H1 (cell line): Measurements from ENCODE around the gene CPNE5. TPM values are rescaled to one million over a fixed set of nuclear protein-coding genes. Genes with fewer than 3 reads are reported as not detected.

Experiments
- CTCF ChIA-PET: fragments of 300-600 bp; sonication (Branson Sonifier 250); formaldehyde crosslinking; loops from one replicate; lab custom pipeline; 2021; ENCODE audit not compliant: partially characterized antibody; lab: Charles Lee
- POLR2A ChIA-PET: fragments of 300-600 bp; sonication (Branson Sonifier 250); formaldehyde crosslinking; loops from one replicate; lab custom pipeline; 2021; ENCODE audit warnings: inconsistent platforms; ENCODE audit not compliant: partially characterized antibody; lab: Charles Lee
- DNase-seq, 2 experiments: peaks; one replicate each; pipeline versions ENCODE4 v3.0.0 to v3.0.0-alpha.2; 2010 to 2022; ENCODE audit warnings: low spot score in 2 of 2, low read depth in 1 of 2, mixed read lengths in 1 of 2
- FAIRE-seq: peaks from 2 replicates; lab custom pipeline; 2011; peaks lifted over from hg19 to GRCh38; lab: Jason Lieb, UNC
- H2AFZ ChIP-seq: 2 replicates; pipeline ENCODE4 v1.8.1; 2012; ENCODE audit warnings: low read length, inconsistent platforms
- H2AK5ac ChIP-seq: 2 replicates; pipeline ENCODE4 v1.6.1; 2013; ENCODE audit warnings: low read depth, low read length
- H2BK120ac ChIP-seq: replicated peaks from 2 replicates; pipeline ENCODE3; 2013; ENCODE audit warnings: low read depth, low read length, inconsistent platforms
- H2BK12ac ChIP-seq: 2 replicates; pipeline ENCODE4 v1.6.1; 2013; ENCODE audit warnings: low read depth, low read length
- H2BK15ac ChIP-seq: 2 replicates; pipeline ENCODE4 v1.6.1; 2013; ENCODE audit warnings: low read length
- H2BK20ac ChIP-seq: 2 replicates; pipeline ENCODE4 v1.6.1; 2013; ENCODE audit warnings: low read length
- H2BK5ac ChIP-seq: 2 replicates; pipeline ENCODE4 v1.6.1; 2013; ENCODE audit warnings: low read depth, low read length
- H3K14ac ChIP-seq: 2 replicates; pipeline ENCODE4 v1.6.1; 2013; ENCODE audit warnings: inconsistent platforms; ENCODE audit not compliant: insufficient read length
- H3K18ac ChIP-seq: 2 replicates; pipeline ENCODE4 v1.6.1; 2013; ENCODE audit warnings: low read length; ENCODE audit errors: extremely low read depth
- H3K23ac ChIP-seq: 2 replicates; pipeline ENCODE4 v1.6.1; 2013; ENCODE audit warnings: inconsistent platforms; ENCODE audit not compliant: insufficient read length
- H3K23me2 ChIP-seq: 2 replicates; pipeline ENCODE4 v1.6.1; 2013; ENCODE audit warnings: low read depth, low read length
- H3K27ac ChIP-seq: 2 replicates; pipeline ENCODE4 v1.6.1; 2011; ENCODE audit warnings: low read depth, low read length, inconsistent platforms
- H3K27me3 ChIP-seq, 4 experiments: replicated peaks in 1 of 4; 1 replicate in 1 of 4; 2 replicates in 3 of 4; pipeline versions ENCODE4 v1.6.1 to v1.8.1; 2011 to 2013; ENCODE audit warnings: low read length in 3 of 4, mild to moderate bottlenecking in 3 of 4, inconsistent platforms in 2 of 4, mixed read lengths in 2 of 4, moderate library complexity in 1 of 4; ENCODE audit not compliant: control insufficient read depth in 3 of 4, insufficient read depth in 3 of 4; ENCODE audit errors: extremely low read depth in 1 of 4
- H3K36me3 ChIP-seq, 4 experiments: 2 replicates each; pipeline versions ENCODE4 v1.6.1 to v1.8.1; 2011 to 2013; ENCODE audit warnings: mild to moderate bottlenecking in 4 of 4, low read length in 3 of 4, moderate library complexity in 2 of 4, control low read depth in 1 of 4, inconsistent platforms in 1 of 4; ENCODE audit not compliant: insufficient read depth in 4 of 4, control insufficient read depth in 2 of 4
- H3K4ac ChIP-seq: replicated peaks from 2 replicates; pipeline ENCODE3; 2013; ENCODE audit warnings: low read length, low read depth, mixed read lengths, inconsistent platforms; ENCODE audit not compliant: insufficient read length
- H3K4me1 ChIP-seq, 4 experiments: replicated peaks in 1 of 4; 1 replicate in 1 of 4; 2 replicates in 3 of 4; pipeline versions ENCODE4 v1.6.1 to v1.8.1; 2011 to 2013; ENCODE audit warnings: low read length in 3 of 4, inconsistent platforms in 2 of 4, mixed read lengths in 1 of 4; ENCODE audit not compliant: insufficient read depth in 4 of 4, control insufficient read depth in 3 of 4
- H3K4me2 ChIP-seq, 2 experiments: 2 replicates each; pipeline versions ENCODE4 v1.6.1 to v1.8.1; 2011 to 2013; ENCODE audit warnings: low read depth in 2 of 2, low read length in 2 of 2, control low read depth in 1 of 2, inconsistent platforms in 1 of 2, mild to moderate bottlenecking in 1 of 2; ENCODE audit not compliant: insufficient read depth in 1 of 2
- H3K4me3 ChIP-seq, 4 experiments: fragments of 200-600, 300-600 bp in 1 of 4; sonication (generic), shearing (Covaris generic), sonication (Bioruptor Twin) in 1 of 4; 2 replicates each; pipeline versions ENCODE4 v1.5.1 to v1.8.1; 2011 to 2016; ENCODE audit warnings: low read length in 4 of 4, low read depth in 3 of 4, control low read depth in 2 of 4, inconsistent platforms in 2 of 4, mild to moderate bottlenecking in 2 of 4, mixed read lengths in 1 of 4, moderate library complexity in 1 of 4; ENCODE audit not compliant: insufficient read depth in 2 of 4; ENCODE audit errors: extremely low read depth in 1 of 4
- H3K56ac ChIP-seq: replicated peaks from 2 replicates; pipeline ENCODE3; 2013; ENCODE audit warnings: low read depth, mild to moderate bottlenecking, mixed read lengths, low read length, inconsistent platforms; ENCODE audit not compliant: insufficient read length
- H3K79me1 ChIP-seq: 2 replicates; pipeline ENCODE4 v1.6.1; 2013; ENCODE audit warnings: low read depth, low read length, control low read depth
- H3K79me2 ChIP-seq, 2 experiments: 2 replicates each; pipeline versions ENCODE4 v1.6.1 to v1.8.1; 2012 to 2013; ENCODE audit warnings: low read length in 2 of 2, mild to moderate bottlenecking in 2 of 2, inconsistent platforms in 1 of 2; ENCODE audit not compliant: insufficient read depth in 2 of 2, control insufficient read depth in 1 of 2
- H3K9ac ChIP-seq, 4 experiments: replicated peaks in 1 of 4; 1 replicate in 1 of 4; 2 replicates in 3 of 4; pipeline versions ENCODE4 v1.6.1 to v1.8.1; 2011 to 2013; ENCODE audit warnings: low read depth in 3 of 4, low read length in 3 of 4, control low read depth in 2 of 4, mild to moderate bottlenecking in 2 of 4, moderate library complexity in 2 of 4, inconsistent platforms in 1 of 4; ENCODE audit errors: extremely low read depth in 1 of 4
- H3K9me3 ChIP-seq, 2 experiments: 2 replicates each; pipeline versions ENCODE4 v1.6.1 to v1.8.1; 2012 to 2013; ENCODE audit warnings: mild to moderate bottlenecking in 2 of 2, moderate library complexity in 2 of 2, control low read depth in 1 of 2, inconsistent platforms in 1 of 2, low read depth in 1 of 2, low read length in 1 of 2, mixed read lengths in 1 of 2; ENCODE audit not compliant: insufficient read depth in 2 of 2
- H4K20me1 ChIP-seq, 2 experiments: replicated peaks in 1 of 2; 2 replicates each; pipeline versions ENCODE3 to v1.8.1; 2011 to 2013; ENCODE audit warnings: inconsistent platforms in 2 of 2, low read length in 2 of 2, mild to moderate bottlenecking in 1 of 2; ENCODE audit not compliant: insufficient read depth in 2 of 2, control insufficient read depth in 1 of 2
- H4K5ac ChIP-seq: 2 replicates; pipeline ENCODE4 v1.6.1; 2013; ENCODE audit warnings: low read length, low read depth, mixed read lengths, inconsistent platforms; ENCODE audit not compliant: insufficient read length
- H4K8ac ChIP-seq: 2 replicates; pipeline ENCODE4 v1.8.0; 2013; ENCODE audit warnings: mild to moderate bottlenecking, moderate library complexity, low read length, inconsistent platforms; ENCODE audit not compliant: insufficient read depth; ENCODE audit errors: extremely low read depth
- H4K91ac ChIP-seq: replicated peaks from 2 replicates; pipeline ENCODE3; 2013; ENCODE audit warnings: low read length, mixed read lengths, inconsistent platforms; ENCODE audit not compliant: insufficient read length
- EGR1 ChIP-seq: IDR thresholded peaks from 2 replicates; pipeline ENCODE4 v1.6.1; 2011; ENCODE audit warnings: low read depth, low read length, borderline replicate concordance
- SIX5 ChIP-seq: IDR thresholded peaks from 2 replicates; pipeline ENCODE4 v1.6.1; 2011; ENCODE audit warnings: mild to moderate bottlenecking, low read depth, low read length
- SP2 ChIP-seq: IDR thresholded peaks from 2 replicates; pipeline ENCODE4 v1.6.1; 2012; ENCODE audit warnings: mild to moderate bottlenecking, low read length, inconsistent platforms
- WGBS, 2 experiments: shearing (Covaris generic) in 1 of 2; methylation state at CpG; one replicate each; pipeline versions ENCODE4 v1.1.6 to v1.1.7; 2013 to 2015; ENCODE audit warnings: low lambda C conversion rate in 2 of 2, mixed read lengths in 2 of 2, inconsistent platforms in 1 of 2, low coverage in 1 of 2, missing lambda C conversion rate in 1 of 2; ENCODE audit not compliant: insufficient replicate concordance in 2 of 2, insufficient coverage in 1 of 2, insufficient read length in 1 of 2; ENCODE audit errors: extremely low coverage in 1 of 2, missing lambda C conversion rate in 1 of 2; 5-methylcytosine and 5-hydroxymethylcytosine counted together
- polyA plus RNA-seq, 7 experiments: library from polyadenylated mRNA; depleted of rRNA in 3 of 7; stranded (reverse) in 5 of 7; unstranded in 2 of 7; fragments of >200 nt in 5 of 7; fragments of 200-250 nt in 2 of 7; gene quantifications; 1 replicate in 5 of 7; 2 replicates in 1 of 7; 4 replicates in 1 of 7; pipeline versions ENCODE4 v1.2.1 to v1.2.3, GENCODE V29; 2011 to 2013; ENCODE audit warnings: missing spikeins in 2 of 7, mixed read lengths in 2 of 7
- total RNA-seq: library from RNA; stranded (reverse); fragmentation: NEBNext Ultra II Directional; extraction: Animal tissue kit (Norgen Biotek cat#: 25700); gene quantifications from 2 replicates; pipeline ENCODE4 v1.2.1, GENCODE V29; 2021
- TF ChIP-seq, protein P1 (sequence below): IDR thresholded peaks from 2 replicates; pipeline ENCODE4 v1.6.1; 2012; ENCODE audit warnings: inconsistent platforms

Gene CPNE5
- total and polyA plus RNA-seq, 2 of the 8 experiments (the other 6 are each of a cell fraction or from before 2014, with no cell fraction given), result 0.88 to 1.8 TPM

DNA sequence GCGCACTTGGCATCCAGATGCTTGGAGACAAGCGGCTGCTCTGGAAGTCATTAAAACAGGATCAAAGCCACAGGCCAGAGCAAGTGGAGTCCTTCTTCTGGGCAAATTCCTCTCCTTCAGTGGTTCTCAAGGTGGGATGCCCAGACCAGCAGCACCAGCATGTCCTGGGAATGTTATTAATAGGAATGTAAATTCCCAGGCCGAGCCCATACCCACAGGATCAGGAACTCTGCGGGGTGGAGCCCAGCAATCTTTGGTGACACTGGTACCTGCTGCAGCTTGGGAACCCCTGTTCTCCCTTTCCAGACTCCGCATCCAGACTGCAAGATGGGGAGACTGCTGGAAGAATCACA lies 44.6 kb downstream of the CPNE5 start:
- Histone ChIP-seq H3K9me3 (no peaks in the 10 kb centered on the region), H3K36me3 (no peaks in the 10 kb centered on the region), H3K4me3 (no peak overlapping the region), H2BK12ac (0 out of 2 replicates have a peak overlapping the region, but pooled peaks have one; percentile 7), H4K20me1 (no peaks in the 10 kb centered on the region), H3K4ac (no peak overlapping the region), H2BK120ac (no peak overlapping the region), H3K79me1 (no peaks in the 10 kb centered on the region), H4K91ac (peak overlapping the region; percentile 17), H3K14ac (no peak overlapping the region), H2BK5ac (no peak overlapping the region), H3K56ac (no peak overlapping the region), H4K5ac (no peak overlapping the region), H3K23me2 (no peaks in the 10 kb centered on the region), H3K9ac (no peak overlapping the region; a peak in 1 of 7 replicates), H3K27ac (no peak overlapping the region), H3K23ac (no peak overlapping the region), H2AK5ac (no peak overlapping the region), H2BK20ac (0 out of 2 replicates have a peak overlapping the region, but pooled peaks have one; percentile 32), H4K8ac (no peak overlapping the region), H3K4me1 (peaks cover 0 to 31% (median 20%) of the 10 kb centered on the region in 4 experiments; a peak in 6 of 7 replicates), H3K27me3 (no peaks in the 10 kb centered on the region), H3K4me2 (peak overlapping the region in 1 of 2 experiments; percentile 53; a peak in 1 of 4 replicates), H3K79me2 (no peaks in the 10 kb centered on the region), H2AFZ (no peak overlapping the region), H3K18ac (no peak overlapping the region), H2BK15ac (0 out of 2 replicates have a peak overlapping the region, but pooled peaks have one; percentile 95)
- WGBS, 2 experiments, result 93% methylated on average over 5 of the region's 5 CpGs; no CpG with 5 or more reads in 1 of the 2 experiments
- ChIA-PET CTCF (interaction anchor here (1.1 to 11.6 kb wide), 5 partner anchors 13 to 55 kb away, joined by 3 to 114 read pairs (median 79); no protein-coding TSS in a partner anchor), POLR2A (interaction anchor here (1.1 to 4.1 kb wide), 2 partner anchors 15 kb away, joined by 4 to 15 read pairs; no protein-coding TSS in a partner anchor)
- no peak for DNase-seq
- FAIRE-seq, result no peak
- TF ChIP-seq SP2, result no peak
- no peak for TF ChIP-seq EGR1
- TF ChIP-seq, protein P1, sequence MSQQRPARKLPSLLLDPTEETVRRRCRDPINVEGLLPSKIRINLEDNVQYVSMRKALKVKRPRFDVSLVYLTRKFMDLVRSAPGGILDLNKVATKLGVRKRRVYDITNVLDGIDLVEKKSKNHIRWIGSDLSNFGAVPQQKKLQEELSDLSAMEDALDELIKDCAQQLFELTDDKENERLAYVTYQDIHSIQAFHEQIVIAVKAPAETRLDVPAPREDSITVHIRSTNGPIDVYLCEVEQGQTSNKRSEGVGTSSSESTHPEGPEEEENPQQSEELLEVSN, result no peak
- TF ChIP-seq SIX5, result no peak
